ENCODE measurements around the gene PANK2. TPM values are rescaled to one million over a fixed set of nuclear protein-coding genes. Genes with fewer than 3 reads are reported as not detected.
A peak's percentile ranks its signal among the peaks of the same experiment; 100 is the strongest.
"Not testable (repeated sequence)": the region's sequence is repeated elsewhere in the genome, so short reads cannot be mapped to it uniquely, and the experiment has no call there.

The PANK2 gene
- total and polyA plus RNA-seq, 2 experiments from 2014 or later, result 24.1 to 33.4 TPM

DNA sequence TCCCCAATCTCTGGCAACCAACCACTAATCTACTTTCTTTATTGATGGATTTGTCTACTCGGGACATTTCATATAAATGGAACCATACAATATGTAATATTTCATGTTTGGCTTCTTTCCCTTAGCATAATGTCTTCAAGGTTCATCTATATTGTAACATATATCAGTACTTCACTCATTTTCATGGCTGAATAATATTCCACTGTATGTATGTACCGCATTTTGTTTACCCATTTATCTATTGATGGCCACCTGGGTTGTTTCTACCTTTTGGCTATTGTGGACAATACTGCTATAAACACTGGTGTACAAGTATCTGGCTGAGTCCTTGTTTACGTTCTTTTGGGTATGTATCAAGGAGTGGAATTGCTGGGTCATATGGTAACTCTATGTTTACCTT lies 48.4 kb downstream of the PANK2 start:
- Histone ChIP-seq H3K9me3 (ENCODE audit: low read depth) (no peaks in the 10 kb centered on the region), H3K4me1 (ENCODE audit: low read depth) (peaks cover 18% of the 10 kb centered on the region), H3K27ac (no peak overlapping the region), H3K4me3 (no peak overlapping the region), H3K27me3 (no peaks in the 10 kb centered on the region), H3K36me3 (peaks cover 7% of the 10 kb centered on the region)
- TF ChIP-seq, protein P1, sequence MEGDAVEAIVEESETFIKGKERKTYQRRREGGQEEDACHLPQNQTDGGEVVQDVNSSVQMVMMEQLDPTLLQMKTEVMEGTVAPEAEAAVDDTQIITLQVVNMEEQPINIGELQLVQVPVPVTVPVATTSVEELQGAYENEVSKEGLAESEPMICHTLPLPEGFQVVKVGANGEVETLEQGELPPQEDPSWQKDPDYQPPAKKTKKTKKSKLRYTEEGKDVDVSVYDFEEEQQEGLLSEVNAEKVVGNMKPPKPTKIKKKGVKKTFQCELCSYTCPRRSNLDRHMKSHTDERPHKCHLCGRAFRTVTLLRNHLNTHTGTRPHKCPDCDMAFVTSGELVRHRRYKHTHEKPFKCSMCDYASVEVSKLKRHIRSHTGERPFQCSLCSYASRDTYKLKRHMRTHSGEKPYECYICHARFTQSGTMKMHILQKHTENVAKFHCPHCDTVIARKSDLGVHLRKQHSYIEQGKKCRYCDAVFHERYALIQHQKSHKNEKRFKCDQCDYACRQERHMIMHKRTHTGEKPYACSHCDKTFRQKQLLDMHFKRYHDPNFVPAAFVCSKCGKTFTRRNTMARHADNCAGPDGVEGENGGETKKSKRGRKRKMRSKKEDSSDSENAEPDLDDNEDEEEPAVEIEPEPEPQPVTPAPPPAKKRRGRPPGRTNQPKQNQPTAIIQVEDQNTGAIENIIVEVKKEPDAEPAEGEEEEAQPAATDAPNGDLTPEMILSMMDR (IDR thresholded peaks at IDR 0.05; ENCODE audit: low read depth, low read length), result no peak
- DNase-seq (ENCODE audit: low read depth in 1 of 2, low spot score in 1 of 2), result no peak

DNA sequence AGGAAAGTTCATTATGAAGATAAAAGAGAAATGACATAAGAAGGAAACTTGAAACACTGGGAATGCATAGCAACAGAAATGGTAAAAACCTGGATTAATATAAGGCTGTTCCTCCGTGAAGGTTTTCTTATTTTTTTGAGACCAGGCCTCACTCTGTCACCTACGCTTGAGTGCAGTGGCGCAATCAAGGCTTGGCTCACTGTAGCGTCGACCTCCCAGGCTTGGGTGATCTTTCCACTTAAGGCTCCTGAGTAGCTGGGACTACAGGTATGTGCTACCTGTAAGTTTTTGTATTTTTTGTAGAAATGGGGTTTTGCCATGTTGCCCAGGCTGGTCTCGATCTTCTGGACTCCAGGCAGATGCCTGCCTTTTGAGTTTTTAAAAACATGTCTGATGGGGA lies 51.7 kb downstream of the PANK2 start:
- H3K4me1 ChIP-seq (ENCODE audit: low read depth), result no peaks in the 10 kb centered on the region
- no peak overlapping the region for H3K27ac ChIP-seq
- peaks cover 2% of the 10 kb centered on the region for H3K36me3 ChIP-seq
- no peaks in the 10 kb centered on the region for H3K27me3 ChIP-seq
- DNase-seq (ENCODE audit: low read depth in 1 of 2, low spot score in 1 of 2), result no peak
- TF ChIP-seq, protein P1 (IDR thresholded peaks at IDR 0.05; ENCODE audit: low read depth, low read length), result no peak
- no peak overlapping the region for H3K4me3 ChIP-seq
- H3K9me3 ChIP-seq (ENCODE audit: low read depth), result no peaks in the 10 kb centered on the region

DNA sequence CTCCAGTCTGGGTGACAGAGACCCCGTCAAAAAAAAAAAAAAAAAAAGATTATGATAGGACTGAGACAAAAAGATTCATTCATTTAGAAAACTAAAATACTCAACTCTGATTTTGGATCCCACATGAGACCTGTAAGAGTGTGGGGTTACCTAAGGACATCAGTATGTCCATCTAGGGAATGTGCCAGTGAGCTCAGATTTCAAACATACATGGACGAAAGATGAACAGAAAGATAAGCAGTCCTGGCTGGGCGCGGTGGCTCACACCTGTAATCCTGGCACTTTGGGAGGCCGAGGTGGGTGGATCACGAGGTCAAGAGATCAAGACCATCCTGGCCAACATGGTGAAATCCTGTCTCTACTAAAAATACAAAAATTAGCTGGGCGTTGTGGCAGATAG lies 57.5 kb downstream of the PANK2 start:
- H3K36me3 ChIP-seq; H3K4me3 ChIP-seq; H3K27ac ChIP-seq; H3K27me3 ChIP-seq; DNase-seq (ENCODE audit: low read depth in 1 of 2, low spot score in 1 of 2); H3K4me1 ChIP-seq (ENCODE audit: low read depth); H3K9me3 ChIP-seq (ENCODE audit: low read depth): not testable (repeated sequence)

DNA sequence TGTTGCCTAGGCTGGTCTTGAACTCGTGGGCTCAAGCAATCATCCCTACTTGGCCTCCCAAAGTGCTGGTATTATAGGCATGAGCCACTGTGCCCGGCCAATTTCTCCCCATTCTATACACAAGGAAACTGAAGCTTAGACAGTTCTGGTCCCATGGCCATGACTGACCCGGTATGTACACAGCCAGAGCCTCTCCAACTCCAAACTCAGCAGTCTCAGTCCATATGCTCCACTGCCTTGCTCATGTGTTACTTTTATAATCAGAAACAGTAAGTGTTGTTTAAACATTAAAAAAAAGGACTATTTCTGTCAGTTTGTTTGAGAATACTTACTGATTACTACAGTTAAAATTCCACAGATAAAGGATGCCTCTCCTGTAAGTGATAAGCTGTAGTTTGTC lies 75.5 kb downstream of the PANK2 start:
- TF ChIP-seq, protein P1 (IDR thresholded peaks at IDR 0.05; ENCODE audit: low read depth, low read length), result no peak
- Histone ChIP-seq H3K36me3 (no peaks in the 10 kb centered on the region), H3K9me3 (ENCODE audit: low read depth) (no peaks in the 10 kb centered on the region), H3K4me3 (no peak overlapping the region), H3K27ac (peak overlapping the region; percentile 18), H3K4me1 (ENCODE audit: low read depth) (no peaks in the 10 kb centered on the region), H3K27me3 (no peaks in the 10 kb centered on the region)
- DNase-seq (ENCODE audit: low read depth in 1 of 2, low spot score in 1 of 2), result no peak

DNA sequence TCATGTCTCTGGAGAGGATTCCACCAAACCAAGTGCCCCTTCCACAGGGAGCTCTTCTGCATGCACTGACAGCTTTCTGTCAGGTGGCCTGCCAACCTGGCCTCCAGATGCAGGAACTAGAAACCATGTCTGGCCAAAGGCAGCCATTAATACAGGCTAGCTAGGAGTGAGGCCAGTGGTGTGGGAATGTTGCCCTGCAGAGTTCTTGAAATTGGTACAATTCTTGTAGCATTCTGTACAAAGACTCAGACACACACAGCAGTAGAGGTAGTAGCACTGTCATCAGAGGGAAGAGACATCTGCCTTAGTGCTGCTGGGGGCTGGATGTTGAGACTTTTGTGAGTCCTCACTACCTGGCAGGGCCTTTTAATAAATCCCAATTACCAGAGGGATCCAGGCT lies 77.4 kb downstream of the PANK2 start:
- DNase-seq (ENCODE audit: low read depth in 1 of 2, low spot score in 1 of 2), result no peak
- Histone ChIP-seq H3K4me1 (ENCODE audit: low read depth) (no peaks in the 10 kb centered on the region), H3K9me3 (ENCODE audit: low read depth) (no peaks in the 10 kb centered on the region), H3K4me3 (no peak overlapping the region), H3K27ac (no peak overlapping the region), H3K27me3 (no peaks in the 10 kb centered on the region), H3K36me3 (no peaks in the 10 kb centered on the region)
- TF ChIP-seq, protein P1 (IDR thresholded peaks at IDR 0.05; ENCODE audit: low read depth, low read length), result no peak

DNA sequence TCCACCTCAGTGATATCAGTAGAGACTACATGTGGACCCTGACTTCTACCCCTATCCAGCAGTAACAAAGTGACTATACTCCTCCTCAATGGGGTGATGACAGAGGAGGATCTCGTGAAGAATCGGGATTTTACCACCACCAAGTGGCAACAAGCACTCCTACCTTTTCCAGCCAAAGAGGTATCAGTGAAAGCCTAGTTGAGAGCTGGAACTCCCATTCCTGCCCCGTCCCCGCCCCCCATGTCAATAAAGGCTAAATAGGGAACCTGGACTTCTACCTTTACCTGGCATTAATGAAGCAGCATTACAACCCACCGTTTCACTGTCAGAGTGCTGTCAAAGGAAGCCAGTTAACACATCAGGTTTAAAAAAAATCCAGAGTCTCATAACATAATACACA lies 80.8 kb downstream of the PANK2 start:
- H3K27ac ChIP-seq, result no peak overlapping the region
- H3K4me1 ChIP-seq (ENCODE audit: low read depth), result no peaks in the 10 kb centered on the region
- H3K4me3 ChIP-seq, result no peak overlapping the region
- DNase-seq (ENCODE audit: low read depth in 1 of 2, low spot score in 1 of 2), result no peak
- TF ChIP-seq, protein P1 (IDR thresholded peaks at IDR 0.05; ENCODE audit: low read depth, low read length), result no peak
- H3K9me3 ChIP-seq (ENCODE audit: low read depth), result no peaks in the 10 kb centered on the region
- H3K27me3 ChIP-seq, result no peaks in the 10 kb centered on the region
- H3K36me3 ChIP-seq, result no peaks in the 10 kb centered on the region

Data from cardiac muscle cell (in vitro differentiated cells and primary cell).